ENCODE results near the gene ZNF614.
"Not testable (repeated sequence)": the region's sequence is repeated elsewhere in the genome, so short reads cannot be mapped to it uniquely, and the experiment has no call there.

Gene ZNF614

DNA sequence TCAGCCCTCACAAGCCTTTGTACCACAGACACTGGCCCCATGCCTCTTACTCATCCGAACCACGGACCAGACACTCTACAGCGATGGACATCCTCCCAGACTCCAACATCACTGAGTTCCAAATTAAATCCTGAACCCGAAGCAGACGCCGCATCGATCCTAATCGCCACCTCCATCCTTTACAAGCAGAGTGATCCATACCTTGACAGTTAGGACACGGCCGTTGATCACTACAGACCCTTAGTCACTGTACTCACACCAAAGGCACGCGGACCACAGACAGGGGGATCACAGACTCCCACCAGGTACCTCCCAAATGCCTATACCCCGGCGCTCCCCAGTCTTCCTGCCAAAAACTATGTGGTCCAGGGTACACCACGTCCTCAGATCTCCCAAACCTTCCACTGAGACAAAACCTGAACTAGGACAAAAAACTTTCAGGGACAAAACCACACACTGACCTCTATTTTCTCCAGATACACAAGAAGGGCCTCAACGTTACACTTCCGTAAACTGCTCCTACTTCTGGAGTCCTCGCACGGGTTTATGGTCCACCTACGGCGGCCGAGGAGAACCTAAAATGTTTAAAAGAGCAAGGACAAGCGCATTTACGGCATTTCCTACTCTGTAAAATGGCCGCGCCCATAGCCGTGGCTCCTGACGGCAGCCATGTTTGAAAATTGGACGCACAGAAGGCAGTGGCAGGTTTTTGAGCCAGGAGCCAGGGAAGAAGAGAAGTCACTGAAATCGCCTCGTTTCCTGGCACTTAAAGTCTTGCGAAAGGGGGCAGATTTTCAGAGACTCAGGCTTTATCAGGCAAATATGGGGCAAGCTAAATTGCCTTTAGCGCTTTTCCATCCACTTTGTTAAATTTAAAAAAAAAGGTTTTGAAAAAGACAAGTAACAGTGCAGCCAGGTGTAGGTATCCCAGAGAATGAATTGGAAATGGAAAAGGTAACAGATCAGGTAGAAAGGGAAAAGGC, 41.6 kb downstream of the ZNF614 start, which contains the start of gene ZNF350:
ZNF350 (minus strand) TSS at position 532 of the 983 bp plus-strand sequence. CDS start 12,480 bp downstream, outside the sequence.
- peak; percentile 93 to 96 for DNase-seq

DNA sequence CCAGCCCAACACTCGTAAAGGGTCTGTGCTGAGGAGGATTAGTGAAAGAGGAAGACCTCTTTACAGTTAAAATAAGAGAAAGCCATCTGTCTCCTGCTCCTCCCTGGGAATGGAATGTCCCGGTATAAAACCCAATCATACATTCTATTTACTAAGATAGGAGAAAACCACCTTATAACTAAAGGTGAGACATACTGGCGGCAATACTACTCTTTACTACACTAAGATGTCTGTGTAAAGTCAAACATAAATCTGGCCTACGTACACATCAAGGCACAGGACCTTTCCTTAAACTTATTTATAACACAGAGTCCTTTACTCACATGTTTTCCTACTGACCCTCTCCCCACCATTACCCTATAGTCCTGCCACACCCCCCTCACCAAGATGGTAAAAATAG, 44.8 kb downstream of the ZNF614 start:
- no peak for DNase-seq

GRCh38 chr19:51980926-51981325, 47.3 kb downstream of the ZNF614 start:
- not testable (repeated sequence) for DNase-seq

GRCh38 chr19:51980116-51980736, 48.0 kb downstream of the ZNF614 start:
- peak; percentile 76 to 77 for DNase-seq

DNA sequence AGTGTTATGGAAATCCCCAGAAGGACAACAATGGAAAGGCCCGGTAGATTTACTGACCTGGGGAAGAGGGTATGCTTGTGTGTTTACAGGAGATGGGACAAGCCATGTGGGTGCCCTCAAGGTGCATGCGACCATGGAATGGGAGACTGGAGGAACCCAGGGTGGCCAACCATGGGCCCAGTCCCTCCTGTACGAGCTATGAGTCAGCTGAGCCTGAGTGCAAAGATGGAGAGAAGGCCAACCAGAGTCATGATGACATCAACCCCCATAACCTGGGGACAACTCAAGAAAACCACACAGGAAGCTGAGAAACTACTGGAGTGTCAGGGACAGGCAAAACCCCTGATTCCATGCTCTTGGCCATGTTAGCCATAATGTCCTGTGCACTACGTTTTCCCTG, 49.3 kb downstream of the ZNF614 start:
- no peak for DNase-seq

GRCh38 chr19:51977346-51977745, 50.8 kb downstream of the ZNF614 start:
- DNase-seq = no peak

- DNase-seq = no peak
Observed at GRCh38 chr19:51976852-51977251, 51.3 kb downstream of the ZNF614 start.

DNA sequence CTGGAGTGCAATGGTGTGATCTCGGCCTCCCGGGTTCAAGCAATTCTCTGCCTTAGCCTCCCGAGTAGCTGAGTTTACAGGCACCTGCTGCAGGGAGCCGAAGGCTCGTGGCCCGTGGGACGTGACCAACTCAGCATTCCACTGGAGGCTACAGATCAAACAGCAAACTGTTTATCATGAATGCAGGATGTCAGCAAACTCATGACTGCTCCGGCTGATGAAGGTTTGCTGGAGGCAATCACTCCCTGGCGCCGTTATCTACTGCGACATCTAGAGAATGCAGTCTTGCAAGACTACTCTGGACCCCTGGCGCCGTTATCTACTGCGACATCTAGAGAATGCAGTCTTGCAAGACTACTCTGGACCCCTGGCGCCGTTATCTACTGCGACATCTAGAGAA, 52.4 kb downstream of the ZNF614 start:
- DNase-seq = not testable (repeated sequence)

- no peak for DNase-seq
Observed at GRCh38 chr19:51971624-51972023, 56.6 kb downstream of the ZNF614 start.

DNA sequence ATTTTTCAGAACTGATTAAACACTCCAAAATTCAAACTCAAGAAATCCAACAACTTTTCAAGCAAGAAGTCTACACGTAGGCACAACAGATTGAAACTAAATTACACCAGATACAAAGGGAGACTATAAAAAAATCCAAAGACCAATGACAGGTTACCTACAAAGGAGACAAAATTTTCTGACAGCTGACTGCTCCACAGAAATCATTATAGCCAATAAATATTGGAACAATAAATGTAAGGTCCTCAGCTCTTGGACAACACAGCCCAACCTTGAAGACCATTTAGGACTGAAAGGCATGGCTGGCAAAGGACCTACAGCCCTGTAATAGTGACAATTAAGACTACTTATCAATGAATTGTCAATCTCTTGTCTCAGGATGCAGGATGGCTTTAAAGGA, 57.5 kb downstream of the ZNF614 start:
- no peak for DNase-seq

DNA sequence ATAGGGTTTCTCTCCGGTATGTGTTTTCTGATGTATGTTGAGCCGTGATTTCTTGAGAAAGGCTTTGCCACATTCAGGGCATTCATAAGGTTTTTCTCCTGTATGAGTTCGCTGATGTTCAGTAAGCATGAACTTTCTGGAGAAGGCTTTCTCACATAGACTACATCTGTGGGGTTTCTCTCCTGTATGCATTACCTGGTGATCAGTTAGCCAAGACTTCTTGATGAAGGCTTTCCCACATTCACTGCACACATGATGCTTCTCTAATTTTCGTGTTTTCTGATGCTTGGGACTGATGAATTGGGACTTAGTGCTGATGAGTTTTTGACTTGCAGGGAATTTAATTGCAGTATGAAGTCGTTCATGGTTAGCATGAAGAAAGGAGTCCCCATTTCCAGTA, 62.6 kb downstream of the ZNF614 start:
- DNase-seq = no peak
